GM21515 (cell line): ENCODE measurements around the gene CNTLN.

Experiments
- ATAC-seq: cut with Tn5 transposase; IDR thresholded peaks from one replicate; pipeline ENCODE4 v1.9.1; 2021; ENCODE audit not compliant: unreplicated experiment

Gene CNTLN, protein sequence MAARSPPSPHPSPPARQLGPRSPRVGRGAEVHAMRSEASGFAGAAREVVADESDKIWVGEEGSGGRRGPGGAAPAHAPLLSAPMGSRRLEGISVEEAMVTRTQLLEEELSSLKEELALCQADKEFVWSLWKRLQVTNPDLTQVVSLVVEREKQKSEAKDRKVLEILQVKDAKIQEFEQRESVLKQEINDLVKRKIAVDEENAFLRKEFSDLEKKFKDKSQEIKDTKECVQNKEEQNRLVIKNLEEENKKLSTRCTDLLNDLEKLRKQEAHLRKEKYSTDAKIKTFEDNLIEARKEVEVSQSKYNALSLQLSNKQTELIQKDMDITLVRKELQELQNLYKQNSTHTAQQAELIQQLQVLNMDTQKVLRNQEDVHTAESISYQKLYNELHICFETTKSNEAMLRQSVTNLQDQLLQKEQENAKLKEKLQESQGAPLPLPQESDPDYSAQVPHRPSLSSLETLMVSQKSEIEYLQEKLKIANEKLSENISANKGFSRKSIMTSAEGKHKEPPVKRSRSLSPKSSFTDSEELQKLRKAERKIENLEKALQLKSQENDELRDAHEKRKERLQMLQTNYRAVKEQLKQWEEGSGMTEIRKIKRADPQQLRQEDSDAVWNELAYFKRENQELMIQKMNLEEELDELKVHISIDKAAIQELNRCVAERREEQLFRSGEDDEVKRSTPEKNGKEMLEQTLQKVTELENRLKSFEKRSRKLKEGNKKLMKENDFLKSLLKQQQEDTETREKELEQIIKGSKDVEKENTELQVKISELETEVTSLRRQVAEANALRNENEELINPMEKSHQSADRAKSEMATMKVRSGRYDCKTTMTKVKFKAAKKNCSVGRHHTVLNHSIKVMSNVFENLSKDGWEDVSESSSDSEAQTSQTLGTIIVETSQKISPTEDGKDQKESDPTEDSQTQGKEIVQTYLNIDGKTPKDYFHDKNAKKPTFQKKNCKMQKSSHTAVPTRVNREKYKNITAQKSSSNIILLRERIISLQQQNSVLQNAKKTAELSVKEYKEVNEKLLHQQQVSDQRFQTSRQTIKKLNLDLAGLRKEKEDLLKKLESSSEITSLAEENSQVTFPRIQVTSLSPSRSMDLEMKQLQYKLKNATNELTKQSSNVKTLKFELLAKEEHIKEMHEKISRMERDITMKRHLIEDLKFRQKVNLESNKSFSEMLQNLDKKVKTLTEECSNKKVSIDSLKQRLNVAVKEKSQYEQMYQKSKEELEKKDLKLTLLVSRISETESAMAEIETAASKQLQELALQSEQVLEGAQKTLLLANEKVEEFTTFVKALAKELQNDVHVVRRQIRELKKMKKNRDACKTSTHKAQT (N-terminal part only)

DNA sequence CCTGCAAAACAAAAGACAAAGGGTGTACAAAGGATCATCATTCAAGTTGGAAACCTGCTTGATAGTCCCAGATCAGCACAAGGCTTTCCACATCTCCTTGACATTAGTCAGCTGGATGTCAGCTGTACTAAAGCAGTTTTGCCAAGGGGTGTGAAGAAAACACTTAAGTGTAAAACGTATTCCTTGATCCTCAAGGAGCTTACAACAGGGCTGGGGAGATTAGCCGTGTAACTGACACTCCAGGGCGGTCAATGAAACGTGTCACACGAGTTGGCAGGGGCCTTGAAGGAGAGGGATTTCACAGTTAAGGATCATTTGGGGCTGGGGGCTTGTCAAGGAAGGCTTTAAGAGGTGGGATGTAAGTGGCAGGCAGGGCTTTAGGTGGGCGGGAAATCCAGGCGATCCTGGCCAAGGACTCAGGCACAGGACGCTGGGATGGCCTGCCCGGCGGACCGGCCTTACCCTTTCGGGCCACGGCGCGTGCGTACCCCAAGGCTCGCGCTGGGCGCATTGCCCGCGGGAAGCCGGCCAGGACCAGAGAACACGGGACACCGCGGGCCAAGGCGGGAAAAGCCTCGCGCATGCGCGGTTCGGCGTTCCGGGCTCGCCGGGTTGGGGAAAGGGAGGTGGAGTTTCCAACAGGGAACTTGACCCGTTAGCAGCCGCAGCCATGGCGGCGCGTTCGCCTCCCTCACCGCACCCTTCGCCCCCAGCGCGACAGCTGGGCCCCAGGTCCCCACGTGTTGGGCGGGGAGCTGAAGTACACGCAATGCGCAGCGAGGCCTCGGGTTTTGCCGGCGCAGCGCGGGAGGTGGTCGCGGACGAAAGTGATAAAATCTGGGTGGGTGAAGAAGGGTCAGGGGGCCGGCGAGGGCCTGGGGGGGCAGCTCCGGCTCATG, at the start of gene CNTLN:
Gene CNTLN (plus strand): TSS at position 645 of the 899 bp plus-strand sequence. CDS start 26 bp downstream, at position 671.
- ATAC-seq: no peak

DNA sequence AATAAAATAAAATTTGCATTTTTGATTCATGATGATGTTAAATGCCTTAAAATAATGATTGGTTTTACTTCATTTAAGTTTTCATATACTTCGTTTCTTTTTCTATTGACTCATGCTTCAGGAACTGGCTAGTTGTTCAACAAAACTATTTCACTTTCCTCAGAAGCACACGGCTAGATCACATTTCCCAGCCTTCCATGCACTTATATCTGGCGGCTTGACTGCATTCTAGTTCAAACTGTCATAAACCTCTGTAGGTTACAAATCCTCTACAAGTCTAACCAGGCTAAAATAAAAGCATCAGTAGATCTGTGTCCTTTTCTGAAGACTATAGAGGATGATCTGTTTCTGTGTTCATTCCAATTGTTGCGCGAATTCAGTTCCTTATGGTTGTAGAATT, 46.3 kb upstream of the CNTLN start:
- no peak for ATAC-seq

DNA sequence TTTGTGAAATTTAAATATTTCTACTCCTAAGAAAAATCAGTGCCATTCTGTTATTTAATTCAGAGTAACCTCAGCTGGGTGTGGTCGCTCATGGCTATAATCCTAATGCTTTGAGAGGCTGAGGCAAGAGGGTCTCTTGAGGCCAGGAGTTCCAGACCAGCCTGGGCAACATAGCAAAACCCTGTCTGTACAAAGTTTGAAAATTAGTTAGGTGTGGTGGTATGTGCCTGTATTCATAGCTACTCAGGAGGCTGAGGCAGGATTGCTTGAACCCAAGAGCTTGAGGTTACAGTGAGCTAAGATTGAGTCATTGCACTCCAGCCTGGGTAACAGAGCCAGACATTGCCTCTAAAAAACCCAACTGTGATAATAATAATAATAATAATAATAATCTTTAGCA, 44.8 kb upstream of the CNTLN start:
- ATAC-seq: no peak

DNA sequence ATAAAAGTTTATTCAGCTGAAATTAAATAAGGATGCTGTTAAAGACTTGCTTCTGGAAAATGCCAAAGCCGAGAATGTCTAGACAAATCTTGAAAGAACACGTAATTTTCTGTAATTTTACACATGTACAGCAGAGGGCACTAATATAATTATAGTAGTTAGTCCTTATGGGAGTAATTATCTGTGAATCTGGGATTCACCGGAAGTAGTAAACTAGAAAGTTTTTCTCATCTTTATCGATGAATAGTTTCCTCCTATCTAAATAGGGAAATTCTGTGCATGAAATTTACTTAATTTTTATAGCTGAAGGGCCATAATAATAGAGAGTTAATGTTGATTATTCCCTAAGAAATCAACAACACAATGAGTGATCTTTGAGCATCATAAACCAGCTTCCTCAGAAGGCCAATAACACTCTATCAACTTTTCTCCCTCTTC, 18.4 kb upstream of the CNTLN start:
- no peak for ATAC-seq

DNA sequence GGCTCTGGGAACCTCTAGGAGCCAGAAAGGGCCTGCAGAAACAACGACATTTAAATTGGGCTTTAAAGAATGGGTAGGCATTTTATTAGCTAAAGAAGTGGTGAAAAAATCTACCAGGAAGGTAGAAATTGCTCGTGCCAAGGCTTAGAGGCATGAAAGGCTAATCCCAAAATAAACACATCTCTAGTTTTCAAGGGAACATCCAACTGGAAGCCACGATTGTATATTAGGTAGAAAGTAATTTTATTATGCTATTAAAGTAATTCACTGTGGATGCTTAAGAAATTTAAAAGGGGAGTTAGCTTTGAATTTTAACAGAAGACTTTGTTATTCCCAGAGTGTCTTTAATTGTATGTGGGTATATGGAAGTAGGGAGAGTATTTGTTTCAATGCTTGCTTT, 17.5 kb upstream of the CNTLN start:
- ATAC-seq: no peak

DNA sequence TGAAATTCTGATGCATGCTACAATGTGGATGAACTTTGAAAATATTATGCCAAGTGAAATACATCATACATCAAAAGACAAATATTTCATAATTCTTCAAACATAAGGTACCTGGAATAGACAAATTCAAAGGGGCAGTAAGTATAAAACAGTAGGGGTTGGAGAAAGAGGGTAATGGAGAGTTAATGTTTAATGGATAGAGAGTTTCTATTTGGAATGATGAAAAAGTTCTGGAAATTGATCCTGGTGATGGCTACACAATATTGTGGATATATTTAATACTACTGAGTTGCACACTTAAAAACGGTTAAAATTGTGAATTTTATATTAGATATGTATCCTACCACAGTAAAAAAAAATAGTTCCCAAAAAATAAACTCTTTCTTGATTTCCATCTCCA, 14.6 kb upstream of the CNTLN start:
- ATAC-seq: no peak

DNA sequence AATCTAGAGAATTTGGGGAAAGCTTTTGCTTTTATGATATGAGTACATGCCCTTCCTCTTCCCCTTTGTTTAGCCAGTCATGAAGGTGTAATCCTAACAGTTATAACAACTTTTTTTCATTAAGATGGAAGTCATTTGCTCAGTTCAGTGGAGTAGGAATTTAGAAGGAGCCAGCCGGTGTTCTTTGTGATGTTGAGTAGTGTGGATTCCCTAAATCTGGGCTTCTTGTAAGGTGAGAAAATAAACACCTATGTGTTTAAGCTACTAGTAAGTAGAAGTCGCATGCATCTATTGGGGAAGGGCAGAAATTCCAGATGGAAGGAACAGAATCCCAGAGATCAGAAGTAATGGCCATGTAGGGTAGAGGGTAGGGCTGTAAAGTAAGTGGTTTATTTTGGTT, 13.6 kb upstream of the CNTLN start:
- ATAC-seq: no peak

DNA sequence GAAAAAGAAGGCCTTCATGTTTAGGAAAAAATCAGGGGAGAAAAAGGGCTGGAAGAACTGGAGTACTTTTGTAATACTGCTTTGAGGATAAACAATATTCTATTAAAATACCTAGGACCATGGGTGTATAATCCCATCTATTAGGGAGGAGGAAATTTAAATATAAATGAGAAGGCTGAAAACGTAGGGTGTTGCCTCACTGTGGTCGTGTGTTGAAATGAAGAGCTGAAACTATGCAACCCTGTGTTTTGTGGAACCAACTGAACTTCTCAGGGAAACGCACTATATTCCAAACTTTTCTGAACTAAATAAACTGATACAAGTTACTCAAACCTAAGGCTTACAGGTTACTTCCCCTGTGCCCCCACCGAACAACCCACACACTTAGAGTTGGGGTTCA, 4.5 kb upstream of the CNTLN start:
- no peak for ATAC-seq

DNA sequence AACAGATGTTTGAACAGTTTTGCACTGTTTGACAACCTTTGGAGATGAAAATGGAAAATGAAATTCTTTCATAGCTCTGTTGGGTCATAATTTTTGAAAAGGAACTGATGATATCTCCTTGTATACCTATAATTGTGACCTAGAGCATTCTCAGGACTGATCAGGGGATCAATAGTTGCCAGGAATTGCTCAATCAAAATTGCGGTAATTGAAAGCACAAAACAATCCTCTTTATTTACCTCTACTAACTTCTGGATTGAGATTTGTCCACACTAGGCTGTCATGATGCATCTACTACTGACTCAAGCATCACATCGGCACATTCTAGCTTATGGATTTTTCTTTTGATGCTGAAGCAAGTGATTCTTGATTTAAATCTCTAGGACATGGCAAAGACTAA, 4.1 kb upstream of the CNTLN start:
- ATAC-seq: no peak

DNA sequence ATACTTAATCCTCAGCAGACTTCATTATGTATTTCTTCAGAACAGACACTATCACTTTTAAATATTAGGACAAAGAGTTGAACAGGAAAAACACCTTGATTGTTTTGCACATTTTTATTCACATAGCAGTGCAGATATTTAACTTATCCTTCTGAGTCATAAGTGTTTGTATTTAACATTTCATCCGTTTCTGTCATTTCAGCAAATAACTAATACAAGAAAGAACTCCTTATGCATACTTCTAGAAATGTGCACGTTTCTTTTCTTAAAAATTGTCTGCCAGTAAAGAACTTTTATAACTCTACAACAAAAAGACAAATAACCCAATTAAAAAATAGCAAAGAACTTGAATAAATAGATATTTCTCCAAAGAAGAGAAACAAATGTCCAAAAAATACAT, 3.3 kb upstream of the CNTLN start:
- ATAC-seq: no peak

DNA sequence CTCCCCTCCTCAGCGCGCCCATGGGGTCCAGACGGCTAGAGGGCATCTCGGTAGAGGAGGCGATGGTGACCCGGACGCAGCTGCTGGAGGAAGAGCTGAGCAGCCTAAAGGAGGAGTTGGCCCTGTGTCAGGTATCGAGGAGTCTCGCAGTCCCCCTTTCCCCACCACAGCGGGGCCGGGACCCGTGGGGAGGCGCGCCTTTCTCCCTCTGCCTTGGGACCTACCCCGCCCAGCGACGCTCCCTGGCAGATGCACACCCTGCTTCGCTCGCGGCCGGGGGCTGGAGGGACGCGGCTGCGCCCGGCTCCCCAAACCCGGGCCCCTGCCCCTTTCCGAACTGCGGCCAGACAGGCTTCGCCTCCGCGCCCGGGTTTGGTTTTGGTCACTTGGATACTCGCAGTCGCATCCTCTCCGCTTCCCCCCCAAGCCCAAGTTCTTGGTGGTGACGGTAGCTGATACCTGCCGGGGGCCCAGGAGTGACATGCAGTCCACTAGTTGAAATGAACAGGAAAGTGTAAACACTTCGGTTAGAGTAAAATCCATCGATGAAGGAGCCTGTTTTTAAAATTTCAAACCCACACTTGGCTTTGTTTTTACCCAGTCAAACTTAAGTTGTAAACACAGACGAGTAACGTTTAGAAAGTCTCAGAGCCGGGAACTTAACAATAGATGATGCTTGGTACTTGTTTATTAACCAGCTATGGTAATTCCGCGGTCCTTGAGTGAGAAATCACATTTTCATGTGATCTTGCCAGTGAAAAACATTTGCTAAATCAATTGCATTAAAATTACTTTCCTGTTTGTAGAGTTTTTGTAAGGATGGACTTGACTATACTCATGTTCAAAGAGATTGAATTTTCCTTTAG, 688 bp downstream of the CNTLN start:
- no peak for ATAC-seq

DNA sequence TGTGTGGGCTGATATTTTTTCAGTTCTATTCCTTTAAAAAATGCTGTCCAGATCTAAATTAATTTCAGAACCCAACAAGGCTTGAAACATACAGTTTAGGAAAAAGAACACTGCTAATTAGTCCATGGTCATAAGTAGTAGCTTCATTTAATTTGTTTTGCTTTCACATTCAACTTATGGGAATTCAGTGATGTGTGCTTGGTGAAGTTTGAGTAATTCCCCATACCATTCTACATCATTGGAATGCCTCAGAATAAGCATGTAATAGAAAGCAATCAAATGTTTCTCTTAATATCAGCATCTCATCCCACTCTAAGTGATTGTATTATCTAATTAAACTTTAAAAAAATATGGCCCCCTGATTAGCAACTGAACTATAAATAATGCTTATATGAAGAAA, 2.7 kb downstream of the CNTLN start:
- ATAC-seq: no peak

DNA sequence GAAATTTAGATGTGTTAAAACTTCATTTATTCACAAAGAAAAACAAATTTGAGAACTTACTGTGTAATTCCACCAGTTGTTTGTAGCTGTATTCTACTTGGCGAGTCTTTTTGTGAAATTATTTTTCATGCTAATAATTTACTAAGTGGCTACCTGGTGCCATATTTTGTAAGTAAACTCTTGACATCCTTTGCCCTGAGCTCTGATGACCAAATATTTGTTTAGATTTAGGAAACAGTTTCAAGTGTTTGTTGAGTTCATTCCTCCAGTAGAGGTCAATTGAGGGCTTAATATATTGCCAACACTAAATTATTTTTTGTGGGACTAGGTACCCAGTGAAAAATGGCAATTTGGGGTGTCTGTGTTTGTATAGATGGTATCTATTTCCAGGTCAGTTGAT, 3.7 kb downstream of the CNTLN start:
- ATAC-seq: no peak

DNA sequence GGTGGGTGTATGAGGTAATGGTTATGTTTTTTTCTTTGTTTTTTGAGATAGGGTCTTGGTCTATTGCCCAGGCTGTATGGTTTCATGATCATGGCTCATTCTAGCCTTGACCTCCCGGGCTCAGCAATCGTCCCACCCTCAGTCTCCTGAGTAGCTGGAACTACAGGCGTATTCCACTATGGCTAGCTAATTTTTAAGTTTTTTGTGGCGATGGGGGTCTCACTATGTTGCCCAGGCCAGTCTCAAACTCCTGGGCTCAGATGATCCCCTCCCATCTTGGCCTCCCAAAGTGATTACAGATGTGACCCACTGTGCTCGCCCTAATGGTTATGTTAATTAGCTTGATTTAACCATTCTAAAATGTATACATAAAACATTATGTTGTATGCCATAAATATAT, 5.6 kb downstream of the CNTLN start:
- ATAC-seq: no peak

DNA sequence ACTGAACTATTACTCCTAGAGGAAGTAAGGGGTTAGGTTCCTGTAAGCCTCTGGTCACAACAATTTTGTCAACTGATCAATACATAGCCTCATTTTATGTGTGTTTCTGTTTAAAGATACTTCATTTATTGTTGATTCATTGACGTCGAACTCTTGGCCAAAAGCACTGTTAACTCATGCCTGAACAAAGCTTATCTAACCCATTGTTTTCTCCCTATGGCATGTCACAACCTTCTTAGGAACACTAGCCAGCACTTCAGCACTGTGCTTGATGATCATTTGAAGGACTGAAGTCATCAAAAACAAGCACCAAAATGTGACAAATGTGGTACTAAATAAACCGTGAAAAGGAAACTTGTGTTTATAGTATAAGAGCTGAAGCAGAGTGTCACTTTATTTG, 13.5 kb downstream of the CNTLN start:
- no peak for ATAC-seq

DNA sequence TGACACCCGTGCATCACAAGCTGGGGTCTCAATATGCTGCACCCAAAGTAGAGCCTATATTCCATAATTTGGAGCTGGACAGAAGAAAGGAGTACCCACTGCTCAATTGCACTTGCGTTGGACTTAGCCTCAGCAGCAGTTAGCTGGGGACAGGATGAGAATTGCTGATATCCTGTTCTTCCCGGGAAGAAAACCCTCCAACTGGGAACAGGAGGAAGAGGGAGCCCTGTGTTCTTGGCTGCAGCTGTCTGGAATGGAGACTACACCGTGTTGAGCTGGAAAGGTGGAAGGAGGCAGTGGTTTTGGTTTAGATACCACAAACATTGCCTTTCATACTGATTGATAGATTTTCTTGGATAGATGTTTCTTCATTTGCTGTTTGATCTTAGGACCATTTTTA, 24.6 kb downstream of the CNTLN start:
- ATAC-seq: no peak

DNA sequence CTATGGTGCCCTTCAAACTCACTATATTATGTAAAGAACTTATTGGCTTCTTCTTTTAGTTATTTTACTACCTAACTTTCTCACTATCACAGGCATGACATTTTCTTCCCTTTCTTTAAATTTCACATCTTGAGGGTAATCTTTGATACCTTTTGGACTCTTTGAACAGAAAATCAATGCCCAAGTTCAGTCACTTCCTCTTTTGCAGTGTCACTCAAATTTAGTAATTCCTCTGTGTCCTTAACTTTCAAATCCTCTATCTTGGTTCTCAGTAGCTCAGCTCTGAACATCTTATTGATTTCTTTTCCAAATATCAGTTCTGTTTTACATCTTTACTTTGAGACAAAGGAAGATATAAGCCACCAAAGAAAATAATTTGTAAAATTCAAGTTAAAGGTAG, 25.5 kb downstream of the CNTLN start:
- no peak for ATAC-seq

DNA sequence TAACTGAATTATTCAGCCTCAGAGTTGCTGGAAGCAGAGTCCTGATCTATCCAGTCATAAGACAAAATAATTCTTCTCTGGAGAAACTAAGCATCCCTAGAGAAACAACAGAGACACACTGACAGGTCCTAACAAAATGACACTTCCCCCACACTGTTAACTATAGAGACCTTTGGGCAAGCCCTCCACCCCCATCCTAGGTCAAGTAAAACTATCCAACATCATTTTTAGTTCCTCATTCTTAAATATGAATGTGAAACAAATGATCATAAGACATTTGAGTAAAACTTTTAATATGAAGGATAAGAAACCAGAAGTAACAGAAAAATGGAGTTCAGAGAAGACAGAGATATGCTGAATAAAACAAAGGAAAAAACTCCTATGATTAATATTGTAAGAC, 30.9 kb downstream of the CNTLN start:
- ATAC-seq: no peak

DNA sequence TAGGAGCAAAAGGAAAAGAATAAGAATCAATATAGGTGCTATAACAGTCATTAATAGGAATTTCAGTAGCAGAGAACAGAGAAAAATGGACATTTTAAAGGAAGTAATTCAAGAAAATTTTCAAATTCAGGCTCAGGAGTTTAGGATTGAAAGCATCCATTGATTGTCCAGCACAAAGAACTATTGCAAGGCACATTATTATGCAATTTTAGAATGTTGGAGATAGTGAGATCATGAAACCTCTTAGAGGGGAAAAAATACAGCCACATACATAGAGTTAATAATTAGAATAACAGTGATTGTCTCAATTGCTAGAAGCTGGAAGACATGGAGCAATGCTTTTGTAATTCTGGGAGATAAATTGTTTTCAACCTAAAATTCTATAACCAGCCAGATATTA, 31.5 kb downstream of the CNTLN start:
- no peak for ATAC-seq
